ENCODE results near the gene GRID2.

Gene GRID2

GRCh38 chr4:93016350-93016749 lies 712.6 kb downstream of the GRID2 start:
- H3K9me2 ChIP-seq (replicated peaks; ENCODE audit: insufficient read depth, low read length), result no peaks in the 10 kb centered on the region
- no peaks in the 10 kb centered on the region for H3K36me3 ChIP-seq (replicated peaks; ENCODE audit: insufficient read depth, low read length)
- no peak overlapping the region for H3K4me2 ChIP-seq (ENCODE audit: low read depth, low read length)
- no peak overlapping the region for H3K27ac ChIP-seq (ENCODE audit: low read length)
- TF ChIP-seq, protein P1, sequence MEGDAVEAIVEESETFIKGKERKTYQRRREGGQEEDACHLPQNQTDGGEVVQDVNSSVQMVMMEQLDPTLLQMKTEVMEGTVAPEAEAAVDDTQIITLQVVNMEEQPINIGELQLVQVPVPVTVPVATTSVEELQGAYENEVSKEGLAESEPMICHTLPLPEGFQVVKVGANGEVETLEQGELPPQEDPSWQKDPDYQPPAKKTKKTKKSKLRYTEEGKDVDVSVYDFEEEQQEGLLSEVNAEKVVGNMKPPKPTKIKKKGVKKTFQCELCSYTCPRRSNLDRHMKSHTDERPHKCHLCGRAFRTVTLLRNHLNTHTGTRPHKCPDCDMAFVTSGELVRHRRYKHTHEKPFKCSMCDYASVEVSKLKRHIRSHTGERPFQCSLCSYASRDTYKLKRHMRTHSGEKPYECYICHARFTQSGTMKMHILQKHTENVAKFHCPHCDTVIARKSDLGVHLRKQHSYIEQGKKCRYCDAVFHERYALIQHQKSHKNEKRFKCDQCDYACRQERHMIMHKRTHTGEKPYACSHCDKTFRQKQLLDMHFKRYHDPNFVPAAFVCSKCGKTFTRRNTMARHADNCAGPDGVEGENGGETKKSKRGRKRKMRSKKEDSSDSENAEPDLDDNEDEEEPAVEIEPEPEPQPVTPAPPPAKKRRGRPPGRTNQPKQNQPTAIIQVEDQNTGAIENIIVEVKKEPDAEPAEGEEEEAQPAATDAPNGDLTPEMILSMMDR (IDR thresholded peaks at IDR 0.05; ENCODE audit: low read length), result no peak
- TF ChIP-seq EZH2phosphoT487 (IDR thresholded peaks at IDR 0.05; ENCODE audit: low read length) (no peak), EZH2 (optimal IDR thresholded peaks at IDR 0.05; ENCODE audit: low read depth, low read length) (no peak)
- H4K20me1 ChIP-seq (ENCODE audit: insufficient read depth, low read length), result no peaks in the 10 kb centered on the region
- no peaks in the 10 kb centered on the region for H3K27me3 ChIP-seq (replicated peaks; ENCODE audit: insufficient read depth, low read length)
- H3K9me3 ChIP-seq (replicated peaks; ENCODE audit: insufficient read depth, low read length), result no peaks in the 10 kb centered on the region
- no peak overlapping the region for H3K4me3 ChIP-seq (ENCODE audit: low read length)
- no peak for DNase-seq
- no peak overlapping the region for H2AFZ ChIP-seq (ENCODE audit: low read length)
- H3K79me2 ChIP-seq (ENCODE audit: low read length), result no peaks in the 10 kb centered on the region
- no peaks in the 10 kb centered on the region for H3F3A ChIP-seq (ENCODE audit: insufficient read depth, low read length)
- no peak overlapping the region for H3K9ac ChIP-seq (ENCODE audit: low read length)
- no peaks in the 10 kb centered on the region for H3K4me1 ChIP-seq (ENCODE audit: low read length)

DNA sequence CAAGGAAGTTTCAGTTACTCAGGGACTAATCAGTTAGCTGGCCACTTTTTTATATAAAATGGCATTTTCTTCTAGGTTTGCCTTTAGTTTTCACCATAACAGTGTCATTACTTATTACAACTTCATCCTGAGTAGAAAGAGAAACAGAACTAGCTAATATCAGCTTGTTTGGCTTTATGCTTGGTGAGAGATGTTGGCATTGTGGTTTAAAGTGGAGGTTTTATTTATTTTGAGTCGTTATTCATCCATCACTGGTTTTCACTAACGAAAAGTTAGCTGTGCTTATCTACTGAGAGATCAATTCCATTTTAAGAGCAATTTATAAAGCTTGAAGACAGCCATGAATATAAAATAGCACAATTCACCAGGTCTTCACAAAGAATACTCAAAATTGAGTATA lies 714.5 kb downstream of the GRID2 start:
- Histone ChIP-seq H3K36me3 (replicated peaks; ENCODE audit: insufficient read depth, low read length) (no peaks in the 10 kb centered on the region), H3K9me2 (replicated peaks; ENCODE audit: insufficient read depth, low read length) (no peaks in the 10 kb centered on the region), H3K9ac (ENCODE audit: low read length) (no peak overlapping the region), H2AFZ (ENCODE audit: low read length) (no peak overlapping the region), H3K27me3 (replicated peaks; ENCODE audit: insufficient read depth, low read length) (no peaks in the 10 kb centered on the region), H3F3A (ENCODE audit: insufficient read depth, low read length) (no peaks in the 10 kb centered on the region), H3K9me3 (replicated peaks; ENCODE audit: insufficient read depth, low read length) (no peaks in the 10 kb centered on the region), H3K4me1 (ENCODE audit: low read length) (no peaks in the 10 kb centered on the region), H3K27ac (ENCODE audit: low read length) (no peak overlapping the region), H3K4me3 (ENCODE audit: low read length) (no peak overlapping the region), H3K79me2 (ENCODE audit: low read length) (no peaks in the 10 kb centered on the region), H3K4me2 (ENCODE audit: low read depth, low read length) (no peak overlapping the region), H4K20me1 (ENCODE audit: insufficient read depth, low read length) (no peaks in the 10 kb centered on the region)
- TF ChIP-seq EZH2 (optimal IDR thresholded peaks at IDR 0.05; ENCODE audit: low read depth, low read length), result no peak
- TF ChIP-seq EZH2phosphoT487 (IDR thresholded peaks at IDR 0.05; ENCODE audit: low read length), result no peak
- TF ChIP-seq, protein P1 (IDR thresholded peaks at IDR 0.05; ENCODE audit: low read length), result no peak
- no peak for DNase-seq

DNA sequence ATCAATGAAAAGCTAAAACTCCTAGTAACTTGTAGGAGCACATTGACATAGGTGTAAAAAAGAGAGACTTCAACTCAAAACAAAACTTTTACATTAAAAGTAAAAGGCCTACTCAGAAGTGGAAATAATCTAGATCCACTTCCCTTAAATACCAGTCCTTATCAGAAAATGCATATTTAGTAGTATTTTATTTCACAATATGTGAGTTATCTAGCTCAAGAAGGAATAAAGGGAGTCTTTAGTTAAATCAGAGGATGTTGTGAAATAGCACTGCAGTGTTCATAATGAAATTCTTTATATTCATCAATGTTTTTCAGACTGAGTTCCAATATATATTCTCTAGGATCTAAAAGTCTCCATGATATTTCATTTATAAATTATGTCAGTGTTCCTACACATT lies 715.0 kb downstream of the GRID2 start:
- Histone ChIP-seq H3K27ac (ENCODE audit: low read length) (no peak overlapping the region), H3K9me2 (replicated peaks; ENCODE audit: insufficient read depth, low read length) (no peaks in the 10 kb centered on the region), H3K4me1 (ENCODE audit: low read length) (no peaks in the 10 kb centered on the region), H3K9me3 (replicated peaks; ENCODE audit: insufficient read depth, low read length) (no peaks in the 10 kb centered on the region), H3K27me3 (replicated peaks; ENCODE audit: insufficient read depth, low read length) (no peaks in the 10 kb centered on the region), H3F3A (ENCODE audit: insufficient read depth, low read length) (no peaks in the 10 kb centered on the region), H3K4me2 (ENCODE audit: low read depth, low read length) (no peak overlapping the region), H3K4me3 (ENCODE audit: low read length) (no peak overlapping the region), H3K79me2 (ENCODE audit: low read length) (no peaks in the 10 kb centered on the region), H3K9ac (ENCODE audit: low read length) (no peak overlapping the region), H3K36me3 (replicated peaks; ENCODE audit: insufficient read depth, low read length) (no peaks in the 10 kb centered on the region), H2AFZ (ENCODE audit: low read length) (no peak overlapping the region), H4K20me1 (ENCODE audit: insufficient read depth, low read length) (no peaks in the 10 kb centered on the region)
- no peak for DNase-seq
- TF ChIP-seq, protein P1 (IDR thresholded peaks at IDR 0.05; ENCODE audit: low read length), result no peak
- TF ChIP-seq EZH2 (optimal IDR thresholded peaks at IDR 0.05; ENCODE audit: low read depth, low read length), result no peak
- no peak for TF ChIP-seq EZH2phosphoT487 (IDR thresholded peaks at IDR 0.05; ENCODE audit: low read length)

Measured in MM.1S (cell line).